Gastrocnemius medialis (tissue), 4 donors: ENCODE measurements around the gene FAM13A. TPM values are rescaled to one million over a fixed set of nuclear protein-coding genes. Genes with fewer than 3 reads are reported as not detected.

Experiments
- ATAC-seq, 2 donors: fragments of 150-250 bp; one replicate each; pipeline ENCODE4 v1.9.1; 2016
- DNase-seq, 2 donors: peaks; one replicate each; pipeline ENCODE4 v3.0.0-alpha.2; 2019
- H3K27ac ChIP-seq, 4 donors: fragments of 200-600 bp; sonication (generic); 1 replicate in 1 of 4; 2 replicates in 3 of 4; pipeline ENCODE4 v1.5.1; 2016 to 2018; ENCODE audit warnings: mild to moderate bottlenecking in 2 of 4, moderate library complexity in 1 of 4
- H3K27me3 ChIP-seq, 3 donors: fragments of 200-600 bp; sonication (generic) in 2 of 3; 1 replicate in 1 of 3; 2 replicates in 2 of 3; pipeline versions ENCODE4 v1.5.1 to v1.6.0; 2016 to 2019; ENCODE audit warnings: mild to moderate bottlenecking in 1 of 3, moderate library complexity in 1 of 3
- H3K36me3 ChIP-seq, 2 donors: fragments of 200-600 bp; sonication (generic) in 1 of 2; one replicate each; pipeline ENCODE4 v1.5.1; 2017 to 2018
- H3K4me1 ChIP-seq, 2 donors: fragments of 200-600 bp; sonication (generic) in 1 of 2; one replicate each; pipeline ENCODE4 v1.5.1; 2016 to 2017; ENCODE audit warnings: mild to moderate bottlenecking in 2 of 2
- H3K4me3 ChIP-seq, 4 donors: fragments of 200-600 bp; sonication (generic) in 3 of 4; 1 replicate in 1 of 4; 2 replicates in 3 of 4; pipeline ENCODE4 v1.5.1; 2016 to 2019; ENCODE audit warnings: mild to moderate bottlenecking in 2 of 4
- H3K9me3 ChIP-seq, 3 donors: fragments of 200-600 bp; sonication (generic) in 2 of 3; 1 replicate in 1 of 3; 2 replicates in 2 of 3; pipeline ENCODE4 v1.5.1; 2016 to 2019
- CTCF ChIP-seq, 5 experiments: fragments of 450-650 bp in 3 of 5; fragments of 200-600 bp in 2 of 5; sonication (generic) in 2 of 5; IDR thresholded peaks in 4 of 5; conservative IDR thresholded peaks in 1 of 5; 1 replicate in 4 of 5; 2 replicates in 1 of 5; pipeline ENCODE4 v1.5.1; 2016 to 2019; ENCODE audit warnings: antibody characterized with exemption in 5 of 5, mild to moderate bottlenecking in 3 of 5, moderate library complexity in 3 of 5
- POLR2A ChIP-seq, 2 donors: fragments of 450-650 bp; IDR thresholded peaks; one replicate each; pipeline ENCODE4 v1.6.1; 2017; ENCODE audit warnings: antibody characterized with exemption in 2 of 2, mild to moderate bottlenecking in 2 of 2, moderate library complexity in 2 of 2
- in situ Hi-C, 4 donors: fragments of 200-750 bp; cut with MboI; loops; one replicate each; pipeline versions ENCODE4 v1.15.0 to v1.8.0; 2017; ENCODE audit warnings: low sequenced_read_pairs in 4 of 4
- intact Hi-C: fragments of 100-400 bp; cut with DNase I; formaldehyde crosslinking; loops from one replicate; pipeline ENCODE4 v1.15.1; 2023; ENCODE audit warnings: low total_unique reads
- total RNA-seq, 4 donors: library from RNA; depleted of rRNA; stranded (reverse); fragments of >200 nt; gene quantifications; one replicate each; pipeline versions ENCODE4 v1.1.0 to v1.2.3, GENCODE V29; 2016

Gene FAM13A
- total RNA-seq, 4 donors from 2014 or later = 6.7 to 14.1 (median 11.4) TPM

GRCh38 chr4:88846206-88846790, 210.7 kb downstream of the FAM13A start:
- Histone ChIP-seq H3K9me3 (no peaks in the 10 kb centered on the region), H3K36me3 (no peaks in the 10 kb centered on the region), H3K27ac (no peak overlapping the region), H3K27me3 (no peaks in the 10 kb centered on the region), H3K4me1 (peaks cover 2 to 11% of the 10 kb centered on the region in 2 donors), H3K4me3 (no peak overlapping the region)
- intact Hi-C loops = no loop called here
- DNase-seq = no peak
- no peak for ATAC-seq
- in situ Hi-C loops = no loop called here
- no peak for TF ChIP-seq POLR2A (IDR thresholded peaks at IDR 0.05)
- no peak for TF ChIP-seq CTCF (IDR thresholded peaks at IDR 0.05 in 4 of 5, conservative IDR thresholded peaks at IDR 0.05 in 1 of 5)

- DNase-seq (no peak), ATAC-seq (peak; percentile 36 to 76)
- Histone ChIP-seq H3K27me3 (no peaks in the 10 kb centered on the region), H3K36me3 (no peaks in the 10 kb centered on the region), H3K27ac (no peak overlapping the region), H3K9me3 (no peaks in the 10 kb centered on the region), H3K4me1 (peaks cover 2 to 11% of the 10 kb centered on the region in 2 donors), H3K4me3 (no peak overlapping the region)
- TF ChIP-seq POLR2A (IDR thresholded peaks at IDR 0.05) = no peak
- TF ChIP-seq CTCF (IDR thresholded peaks at IDR 0.05 in 4 of 5, conservative IDR thresholded peaks at IDR 0.05 in 1 of 5) = no peak
- in situ Hi-C loops = no loop called here
- intact Hi-C loops = no loop called here
Measured at GRCh38 chr4:88843067-88843685, 213.8 kb downstream of the FAM13A start.

- no peak for ATAC-seq
- in situ Hi-C loops = no loop called here
Measured at GRCh38 chr4:88841635-88842034, 215.3 kb downstream of the FAM13A start.

DNA sequence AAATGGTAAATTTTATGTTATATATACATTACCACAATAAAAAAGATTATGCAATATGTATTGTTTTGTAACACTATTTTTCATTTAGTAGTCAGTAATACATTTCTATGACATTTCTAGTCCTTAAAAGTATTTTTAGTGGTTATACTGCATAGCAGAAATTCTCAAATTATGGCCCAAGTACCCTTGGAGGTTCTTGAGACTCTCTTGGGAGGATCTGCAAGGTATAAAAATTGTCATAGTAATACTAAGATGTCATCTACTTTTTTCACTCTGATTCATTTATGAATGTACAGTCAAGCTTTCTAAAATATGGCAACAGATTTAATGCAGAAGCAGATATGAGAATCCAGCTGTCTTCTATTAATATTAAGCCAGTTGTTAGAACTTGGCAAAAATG, 220.8 kb downstream of the FAM13A start:
- no peak for ATAC-seq
- DNase-seq = no peak
- intact Hi-C loops (no loop called here), in situ Hi-C loops (no loop called here)
- Histone ChIP-seq H3K4me3 (no peak overlapping the region), H3K27ac (no peak overlapping the region), H3K36me3 (no peaks in the 10 kb centered on the region), H3K4me1 (peaks cover 0 to 2% of the 10 kb centered on the region in 2 donors), H3K27me3 (no peaks in the 10 kb centered on the region), H3K9me3 (no peaks in the 10 kb centered on the region)
- no peak for TF ChIP-seq POLR2A (IDR thresholded peaks at IDR 0.05)
- no peak for TF ChIP-seq CTCF (IDR thresholded peaks at IDR 0.05 in 4 of 5, conservative IDR thresholded peaks at IDR 0.05 in 1 of 5)

More at GRCh38 chr4:88841635-88842034, 215.3 kb downstream of the FAM13A start:
- Histone ChIP-seq H3K4me3 (no peak overlapping the region), H3K9me3 (no peaks in the 10 kb centered on the region), H3K36me3 (no peaks in the 10 kb centered on the region), H3K27ac (no peak overlapping the region), H3K4me1 (peaks cover 2 to 11% of the 10 kb centered on the region in 2 donors), H3K27me3 (no peaks in the 10 kb centered on the region)
- intact Hi-C loops = no loop called here
- no peak for DNase-seq
- TF ChIP-seq CTCF (IDR thresholded peaks at IDR 0.05 in 4 of 5, conservative IDR thresholded peaks at IDR 0.05 in 1 of 5) = no peak
- TF ChIP-seq POLR2A (IDR thresholded peaks at IDR 0.05) = no peak
